HPDE6-E6E7 (cell line): ENCODE results near the gene GPC1.

ENCODE experiments used
- DNase-seq: peaks from one replicate; pipeline ENCODE4 v3.0.0; 2011; ENCODE audit warnings: missing footprints; ENCODE audit errors: extremely low spot score

Gene GPC1

GRCh38 chr2:240431271-240431660, 4.2 kb upstream of the GPC1 start:
- DNase-seq: no peak

DNA sequence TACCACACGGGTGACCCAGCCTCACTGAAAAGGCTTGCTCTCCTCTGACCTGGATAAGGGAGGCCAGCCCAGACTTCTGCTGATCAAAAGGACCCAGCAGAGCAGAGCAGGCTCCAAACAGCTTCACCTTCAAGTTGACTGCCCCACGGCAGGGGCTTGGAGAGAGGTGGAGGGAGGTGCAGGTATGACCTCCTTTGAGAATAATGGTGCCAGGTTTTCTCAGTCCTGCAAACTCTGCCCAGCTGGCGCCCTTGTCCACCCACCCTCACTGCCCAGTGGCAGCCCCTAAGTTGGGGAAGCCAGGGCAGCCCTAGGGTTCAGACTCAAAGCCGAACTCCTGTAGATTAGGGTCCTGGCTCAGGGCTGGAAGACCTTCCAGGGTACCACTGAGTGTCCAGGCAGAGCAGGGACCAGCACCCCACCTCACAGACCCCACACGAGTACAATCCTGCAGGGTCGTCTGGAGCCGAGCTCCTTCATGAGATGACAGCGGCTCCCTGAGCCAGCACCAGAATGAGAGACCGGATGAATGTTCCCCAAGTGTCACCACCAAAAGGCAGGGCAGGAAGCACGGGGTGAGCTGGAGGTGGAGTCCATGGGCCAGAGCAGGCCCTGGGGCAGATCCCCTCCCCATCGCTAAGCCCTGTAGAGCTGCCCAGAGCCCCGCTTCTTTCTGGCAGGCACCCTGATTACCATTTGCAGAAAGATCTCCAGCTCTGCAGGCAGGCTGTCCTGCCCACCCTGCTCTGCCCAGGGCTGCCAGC, 3.6 kb upstream of the GPC1 start:
- no peak for DNase-seq

DNA sequence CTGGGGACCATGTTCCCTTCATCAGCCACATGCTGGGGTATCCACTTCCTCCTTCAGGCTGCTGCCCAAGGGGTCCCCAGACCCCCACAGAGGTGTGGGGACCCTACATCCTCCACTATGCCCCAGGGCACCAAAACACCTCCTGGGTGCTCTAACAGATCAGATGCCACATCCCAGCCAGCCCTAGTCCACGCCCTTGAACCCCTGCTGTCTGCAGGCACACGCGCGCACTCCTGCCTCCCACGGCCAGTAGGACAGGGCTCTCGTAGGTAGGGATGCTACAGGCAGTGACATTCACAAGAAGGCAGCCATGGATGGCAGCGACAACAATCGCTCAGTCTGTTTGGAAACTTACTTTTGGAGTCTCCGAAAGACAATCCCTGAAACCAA, 3.0 kb upstream of the GPC1 start:
- no peak for DNase-seq

DNA sequence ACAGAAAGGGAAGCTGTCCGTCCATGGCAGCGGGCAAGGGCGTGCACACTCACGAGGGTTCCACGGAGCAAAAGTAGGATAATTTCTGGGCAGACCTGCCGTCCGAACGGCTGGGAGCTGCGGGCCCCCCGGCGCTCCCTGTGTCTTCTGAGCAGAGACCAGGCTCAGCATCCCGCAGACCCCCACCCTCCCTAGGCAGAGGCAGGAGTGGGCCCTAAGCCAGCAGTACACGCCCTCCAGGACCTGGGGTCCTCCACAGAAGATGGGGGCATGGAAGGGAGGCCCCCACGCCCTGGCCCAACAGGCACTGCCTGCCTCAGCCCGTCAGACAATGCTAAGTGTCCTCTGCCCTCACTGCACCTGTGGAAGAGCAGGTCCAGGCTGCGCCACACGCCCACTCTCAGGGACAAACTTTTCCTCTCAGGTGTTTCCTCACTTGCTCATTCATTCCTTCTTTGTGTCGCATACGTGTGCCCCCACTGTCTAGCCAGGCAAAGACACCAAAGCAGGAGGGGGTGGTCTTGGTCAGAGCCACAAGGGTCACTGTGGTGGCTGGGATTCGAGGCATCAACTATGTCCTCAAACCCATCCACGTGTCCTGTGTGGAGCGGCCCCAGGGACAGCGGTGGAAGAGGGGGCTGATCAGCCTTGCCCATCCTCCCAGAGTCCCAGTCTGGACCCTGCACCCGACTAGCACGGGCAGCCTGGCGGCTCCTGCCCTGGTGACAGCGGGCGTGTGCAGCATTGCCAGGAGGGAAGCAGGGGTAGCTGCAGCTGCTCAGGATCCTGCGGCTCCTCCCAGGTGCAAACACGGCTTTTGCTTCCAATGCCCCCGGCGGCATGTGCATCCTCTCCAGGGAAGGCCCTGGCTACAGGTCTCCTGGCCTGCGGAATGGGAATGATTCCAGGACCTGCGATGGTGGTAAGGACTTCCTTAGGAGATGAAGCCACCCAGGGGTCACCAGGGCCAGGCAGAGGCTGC, 2.4 kb upstream of the GPC1 start:
- no peak for DNase-seq

GRCh38 chr2:240433973-240434727, 1.3 kb upstream of the GPC1 start:
- peak; percentile 97 for DNase-seq

- DNase-seq: peak; percentile 83
Measured at GRCh38 chr2:240434728-240435456, 571 bp upstream of the GPC1 start.

DNA sequence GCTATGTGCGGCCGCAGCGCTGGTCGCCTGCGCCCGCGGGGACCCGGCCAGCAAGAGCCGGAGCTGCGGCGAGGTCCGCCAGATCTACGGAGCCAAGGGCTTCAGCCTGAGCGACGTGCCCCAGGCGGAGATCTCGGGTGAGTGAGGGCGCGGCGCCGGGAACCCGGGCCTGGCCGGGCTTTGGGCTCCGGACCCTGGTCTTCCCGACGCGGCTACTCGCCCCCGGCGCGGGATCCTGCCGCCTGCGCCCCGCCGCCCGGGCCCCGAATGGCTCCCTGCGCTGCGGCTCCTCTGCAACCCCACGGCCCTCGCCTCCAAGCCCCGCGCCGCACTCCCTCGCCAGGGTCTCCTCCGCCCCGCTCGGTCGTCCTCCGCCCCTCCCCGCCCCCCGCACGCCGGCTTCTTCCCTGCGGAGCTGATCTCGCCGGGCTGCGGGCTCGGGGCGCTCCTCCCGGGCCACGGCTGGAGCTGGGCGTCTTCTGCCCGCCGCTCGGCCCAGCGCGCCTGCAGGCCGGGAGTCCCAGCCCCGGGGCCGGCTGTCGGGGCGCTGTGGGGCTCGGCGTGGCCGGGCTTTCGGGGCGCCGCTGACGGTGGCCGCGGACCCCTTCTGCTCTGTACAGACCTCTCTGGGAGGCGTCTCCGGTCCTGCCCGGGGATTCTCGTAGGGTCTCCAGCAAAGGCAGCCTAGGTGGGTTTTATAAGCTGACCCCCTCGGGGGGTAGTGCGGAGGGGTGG, 652 bp downstream of the GPC1 start:
- no peak for DNase-seq

DNA sequence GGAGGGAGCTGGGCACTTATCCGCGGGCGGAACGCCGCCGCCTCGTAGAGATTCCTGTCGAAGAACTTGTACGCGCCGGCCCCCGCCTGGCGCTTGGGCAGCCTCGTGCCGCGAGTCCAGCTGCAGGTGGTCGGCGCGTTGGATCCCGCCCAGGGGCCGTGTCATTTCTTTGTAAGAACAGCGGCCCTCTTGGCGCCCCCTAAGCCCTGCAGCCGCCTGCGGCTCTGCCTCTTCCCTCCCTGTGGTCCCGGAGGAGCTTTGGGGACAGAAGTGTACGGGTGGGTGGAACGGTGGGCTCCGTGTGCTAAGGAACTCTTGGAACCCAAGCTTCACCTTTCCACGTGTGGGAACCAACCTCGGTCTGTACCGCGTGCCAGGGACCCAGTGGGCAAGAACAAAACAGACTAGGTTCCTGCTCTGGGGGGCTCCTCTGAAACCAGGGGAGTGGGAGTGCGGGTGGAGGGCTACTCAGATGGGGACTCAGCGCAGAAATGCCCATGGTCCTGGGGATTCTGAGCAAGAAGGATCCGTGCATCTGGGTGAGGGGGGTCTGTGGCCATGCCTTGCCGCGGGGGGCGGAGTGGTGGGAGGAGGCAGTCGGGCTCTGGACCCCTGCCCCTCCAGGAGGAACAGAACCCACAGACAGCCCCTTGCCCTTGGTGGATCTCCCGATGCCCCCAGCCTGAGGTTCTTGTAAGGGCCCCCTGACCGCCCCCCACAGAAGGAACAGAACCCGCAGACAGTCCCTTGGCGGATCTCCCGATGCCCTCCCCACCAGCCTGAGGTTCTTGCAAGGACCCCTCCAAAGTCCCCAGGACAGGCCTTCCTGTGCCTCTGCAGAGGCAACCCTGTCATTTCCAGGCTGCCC, 1.5 kb downstream of the GPC1 start:
- DNase-seq: no peak

DNA sequence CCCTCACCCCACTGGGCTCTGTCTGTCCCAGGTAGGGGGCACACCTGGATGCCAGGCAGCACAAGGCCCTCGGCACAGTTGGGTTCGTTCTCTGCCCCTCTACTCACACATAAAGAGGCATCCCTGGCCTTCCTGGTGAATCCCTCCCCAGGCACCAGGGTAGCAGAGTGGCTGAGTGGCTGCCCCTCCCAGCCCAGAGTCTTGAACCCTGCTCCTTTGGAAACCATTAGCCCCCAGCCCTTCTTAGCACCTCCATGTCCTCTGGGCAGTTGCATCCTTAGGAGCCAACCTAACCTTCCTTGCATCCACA, 2.0 kb downstream of the GPC1 start:
- no peak for DNase-seq

DNA sequence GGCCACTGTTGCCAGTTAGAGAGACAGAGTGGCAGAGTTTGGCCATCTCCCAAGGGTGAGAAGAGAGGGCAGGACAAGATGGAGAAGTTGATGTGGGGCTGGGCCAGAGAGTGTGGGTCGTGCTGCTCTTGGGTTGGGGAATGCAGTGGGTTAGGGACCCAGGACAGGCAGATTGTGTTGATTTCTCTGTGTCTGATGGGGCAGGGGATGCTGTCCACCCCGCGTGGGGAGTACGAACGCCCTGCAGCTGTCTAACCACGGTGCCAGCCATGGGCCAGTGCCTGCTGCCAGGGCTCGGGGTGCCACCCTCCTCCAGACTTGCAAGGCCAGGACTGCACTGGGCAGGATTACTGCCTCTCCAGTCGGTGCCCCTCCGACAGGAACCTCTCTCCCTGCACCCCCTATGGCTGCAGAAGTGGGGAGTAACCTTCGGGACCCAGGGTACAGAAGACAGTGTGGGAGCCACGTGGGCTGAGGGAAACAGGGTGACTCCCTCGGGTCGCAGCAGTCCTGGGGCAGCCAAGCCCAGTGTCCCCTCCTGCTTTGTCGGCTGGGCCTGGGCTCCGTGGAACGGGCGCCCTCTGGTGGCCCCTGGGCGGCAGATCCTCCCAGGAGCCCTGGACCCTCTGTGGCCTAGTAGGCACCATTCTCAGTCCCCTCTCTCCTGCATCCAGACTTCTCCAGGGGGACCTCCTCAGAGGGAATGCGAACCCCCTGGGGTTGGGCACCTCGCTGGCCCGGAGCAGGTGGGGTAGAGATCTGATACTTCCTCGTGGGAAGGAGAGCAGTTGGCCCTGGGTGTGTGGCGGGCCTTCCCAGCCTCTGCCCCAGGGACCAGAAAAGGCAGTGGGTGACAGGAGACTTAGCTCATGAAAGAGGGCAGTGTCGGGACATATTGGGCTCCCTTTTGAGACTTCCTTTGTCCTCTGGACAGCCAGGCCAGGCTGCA, 2.7 kb downstream of the GPC1 start:
- DNase-seq: no peak

- no peak for DNase-seq
Measured at GRCh38 chr2:240438810-240439697, 3.6 kb downstream of the GPC1 start.

DNA sequence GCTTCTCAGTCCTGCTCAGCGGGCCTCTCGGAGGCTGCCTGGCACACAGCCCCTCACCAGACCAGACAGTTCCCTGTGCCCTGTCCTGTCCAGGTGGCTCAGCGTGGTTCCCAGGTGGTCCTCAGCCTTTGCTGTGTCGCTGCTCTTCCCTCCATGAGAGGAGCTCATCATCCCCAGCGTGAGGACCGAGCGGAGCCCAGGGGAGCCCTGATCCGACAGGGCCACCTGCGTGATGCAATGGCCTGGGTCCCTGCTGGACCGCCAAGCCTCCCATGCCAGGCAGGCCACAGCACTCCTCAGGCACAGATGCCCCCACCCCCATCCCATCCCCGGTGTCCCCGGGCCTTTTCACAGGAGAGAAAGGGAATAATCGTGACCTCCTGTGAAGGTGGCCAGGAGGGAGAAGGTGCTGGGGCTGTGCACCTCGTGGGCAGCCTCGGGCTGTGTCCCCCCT, 4.3 kb downstream of the GPC1 start:
- DNase-seq: no peak

DNA sequence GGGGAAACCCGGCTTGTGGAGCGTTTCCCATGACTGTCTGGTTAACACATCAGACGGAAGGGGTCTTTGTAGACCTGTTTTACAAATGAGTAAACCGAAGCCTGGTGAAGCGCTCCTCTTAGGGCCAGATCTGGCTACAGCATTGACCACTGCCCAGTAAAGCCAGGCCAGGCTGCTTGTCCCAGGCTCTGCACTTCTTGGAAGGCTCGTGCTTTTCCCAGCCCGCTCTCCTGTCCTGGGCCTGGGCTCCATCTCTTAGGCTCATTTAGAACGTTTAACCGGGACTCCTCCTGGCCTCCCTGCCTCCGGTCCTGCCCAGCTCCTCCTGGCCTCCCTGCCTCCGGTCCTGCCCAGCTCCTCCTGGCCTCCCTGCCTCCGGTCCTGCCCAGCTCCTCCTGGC, 4.8 kb downstream of the GPC1 start:
- no peak for DNase-seq

DNA sequence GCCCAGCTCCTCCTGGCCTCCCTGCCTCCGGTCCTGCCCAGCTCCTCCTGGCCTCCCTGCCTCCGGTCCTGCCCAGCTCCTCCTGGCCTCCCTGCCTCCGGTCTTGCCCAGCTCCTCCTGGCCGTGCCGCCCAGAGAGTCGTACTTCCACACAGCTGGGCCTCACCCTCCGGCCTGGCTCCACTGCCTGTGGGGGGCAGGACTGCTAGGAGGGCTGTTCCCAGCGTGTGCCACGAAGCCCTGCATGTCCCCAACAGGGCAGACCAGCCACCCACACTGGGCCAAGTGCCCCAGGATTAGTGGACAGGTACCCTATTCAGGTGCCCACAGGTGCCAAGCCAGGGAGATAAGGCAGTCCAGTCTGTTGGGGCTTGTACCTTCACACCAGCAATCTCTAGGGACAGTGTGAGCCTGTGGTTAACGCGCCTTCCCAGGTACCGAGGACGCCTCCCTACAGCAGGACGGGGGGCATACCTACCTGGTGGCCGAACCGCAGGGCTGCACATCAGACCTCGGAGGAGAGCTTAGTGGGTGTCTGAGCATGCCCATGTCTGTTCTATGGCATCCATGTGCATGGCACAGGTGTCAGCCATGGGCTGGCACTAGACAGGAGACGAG, 5.3 kb downstream of the GPC1 start:
- no peak for DNase-seq

GRCh38 chr2:240441326-240441992, 6.0 kb downstream of the GPC1 start:
- DNase-seq: no peak

- DNase-seq: no peak
Measured at GRCh38 chr2:240441993-240442411, 6.5 kb downstream of the GPC1 start.
